Measurements from ENCODE around the gene SMC6.

Gene SMC6

DNA sequence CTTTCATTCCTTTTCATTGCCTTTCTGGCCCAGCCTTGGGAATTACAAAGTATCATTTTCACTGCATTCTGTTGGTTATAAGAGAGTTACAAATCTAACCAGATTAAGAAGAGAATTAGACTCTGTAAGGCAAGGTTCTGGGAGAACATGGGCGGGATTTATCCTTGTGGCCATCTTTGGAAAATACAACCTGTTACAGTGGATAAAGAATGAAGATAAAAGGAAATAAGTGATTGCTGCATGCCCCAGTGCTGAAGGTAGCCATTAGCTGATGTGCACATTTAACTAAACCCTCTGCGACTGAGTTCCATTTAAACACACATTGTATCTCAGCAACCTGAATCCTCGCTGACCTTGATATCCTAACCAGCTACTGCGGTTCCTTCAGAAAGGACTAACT is 93.4 kb downstream of the SMC6 start:
- H3K27me3 ChIP-seq (ENCODE audit: control insufficient read depth in 5 of 5, insufficient read depth in 4 of 5, low read length in 5 of 5), result no peaks in the 10 kb centered on the region

DNA sequence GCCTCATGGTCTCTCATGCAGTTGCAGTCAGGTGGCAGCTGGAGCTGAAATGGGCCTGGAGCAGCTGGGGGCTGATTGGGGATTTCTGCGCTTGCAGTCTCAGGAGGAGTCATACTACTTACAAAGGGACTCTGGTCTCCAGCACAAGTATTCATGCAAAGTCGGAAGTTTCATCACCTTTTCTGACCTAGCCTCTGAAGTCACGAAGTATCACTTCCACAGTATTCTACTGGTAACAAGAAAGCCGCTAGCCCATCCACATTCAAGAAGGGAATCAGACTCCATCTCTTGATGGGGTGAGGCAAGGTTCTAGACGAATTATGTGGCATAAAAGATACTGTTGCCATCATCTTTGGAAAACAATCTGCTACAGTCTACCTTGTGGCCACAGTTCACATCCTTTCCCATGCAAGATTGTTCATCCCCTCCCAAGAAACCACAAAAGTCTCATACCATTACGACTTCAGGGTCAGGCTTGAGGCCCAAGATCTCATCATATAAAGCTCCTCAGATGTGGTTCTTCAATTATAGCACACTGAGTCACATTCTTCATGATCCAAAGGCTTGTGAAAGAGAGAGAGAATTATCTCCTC is 95.3 kb downstream of the SMC6 start:
- peaks cover 4 to 12% (median 7%) of the 10 kb centered on the region in 5 donors for H3K36me3 ChIP-seq (ENCODE audit: control insufficient read depth in 5 of 5, insufficient read depth in 5 of 5, low read length in 5 of 5)
- no peak overlapping the region for H3K27ac ChIP-seq (ENCODE audit: low read depth, low read length)
- no peak overlapping the region for H3K4me3 ChIP-seq (ENCODE audit: low read depth in 1 of 5, low read length in 5 of 5)
- no peaks in the 10 kb centered on the region for H3K4me1 ChIP-seq (ENCODE audit: control insufficient read depth in 5 of 5, insufficient read depth in 5 of 5, low read length in 5 of 5)
- no peaks in the 10 kb centered on the region for H3K27me3 ChIP-seq (ENCODE audit: control insufficient read depth in 5 of 5, insufficient read depth in 4 of 5, low read length in 5 of 5)
- no peak overlapping the region for H3K9ac ChIP-seq (ENCODE audit: low read length in 5 of 5)
- no peaks in the 10 kb centered on the region for H3K9me3 ChIP-seq (ENCODE audit: control insufficient read depth in 5 of 5, low read length in 5 of 5)

More for the DNA sequence above, 93.4 kb downstream of the SMC6 start:
- H3K9ac ChIP-seq (ENCODE audit: low read length in 5 of 5), result no peak overlapping the region
- no peaks in the 10 kb centered on the region for H3K9me3 ChIP-seq (ENCODE audit: control insufficient read depth in 5 of 5, low read length in 5 of 5)
- H3K4me1 ChIP-seq (ENCODE audit: control insufficient read depth in 5 of 5, insufficient read depth in 5 of 5, low read length in 5 of 5), result no peaks in the 10 kb centered on the region
- no peak overlapping the region for H3K27ac ChIP-seq (ENCODE audit: low read depth, low read length)
- H3K36me3 ChIP-seq (ENCODE audit: control insufficient read depth in 5 of 5, insufficient read depth in 5 of 5, low read length in 5 of 5), result peaks cover 6 to 18% (median 13%) of the 10 kb centered on the region in 5 donors
- no peak overlapping the region for H3K4me3 ChIP-seq (ENCODE audit: low read depth in 1 of 5, low read length in 5 of 5)

DNA sequence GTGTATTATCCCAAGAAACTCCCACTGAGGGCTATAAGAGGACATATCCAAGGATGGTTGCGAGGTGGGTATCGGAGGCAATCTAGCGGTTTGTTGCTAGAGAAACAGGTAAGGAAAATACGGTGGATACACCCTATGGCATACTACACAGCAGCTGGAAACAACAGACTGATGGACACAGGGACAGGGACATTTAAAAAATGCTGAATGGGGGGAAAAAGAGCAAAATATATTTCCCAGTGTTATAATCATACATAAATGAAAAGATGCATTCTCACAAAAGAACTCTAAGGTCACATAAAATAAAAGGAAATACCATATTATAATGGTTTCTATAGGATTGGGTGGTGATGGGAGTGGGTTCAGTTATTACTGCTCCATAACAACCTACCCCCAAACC is 95.9 kb downstream of the SMC6 start:
- no peaks in the 10 kb centered on the region for H3K9me3 ChIP-seq (ENCODE audit: control insufficient read depth in 5 of 5, low read length in 5 of 5)
- no peaks in the 10 kb centered on the region for H3K4me1 ChIP-seq (ENCODE audit: control insufficient read depth in 5 of 5, insufficient read depth in 5 of 5, low read length in 5 of 5)
- H3K27ac ChIP-seq (ENCODE audit: low read depth, low read length), result no peak overlapping the region
- no peak overlapping the region for H3K9ac ChIP-seq (ENCODE audit: low read length in 5 of 5)
- H3K27me3 ChIP-seq (ENCODE audit: control insufficient read depth in 5 of 5, insufficient read depth in 4 of 5, low read length in 5 of 5), result no peaks in the 10 kb centered on the region
- H3K4me3 ChIP-seq (ENCODE audit: low read depth in 1 of 5, low read length in 5 of 5), result no peak overlapping the region
- peaks cover 4 to 12% (median 7%) of the 10 kb centered on the region in 5 donors for H3K36me3 ChIP-seq (ENCODE audit: control insufficient read depth in 5 of 5, insufficient read depth in 5 of 5, low read length in 5 of 5)

DNA sequence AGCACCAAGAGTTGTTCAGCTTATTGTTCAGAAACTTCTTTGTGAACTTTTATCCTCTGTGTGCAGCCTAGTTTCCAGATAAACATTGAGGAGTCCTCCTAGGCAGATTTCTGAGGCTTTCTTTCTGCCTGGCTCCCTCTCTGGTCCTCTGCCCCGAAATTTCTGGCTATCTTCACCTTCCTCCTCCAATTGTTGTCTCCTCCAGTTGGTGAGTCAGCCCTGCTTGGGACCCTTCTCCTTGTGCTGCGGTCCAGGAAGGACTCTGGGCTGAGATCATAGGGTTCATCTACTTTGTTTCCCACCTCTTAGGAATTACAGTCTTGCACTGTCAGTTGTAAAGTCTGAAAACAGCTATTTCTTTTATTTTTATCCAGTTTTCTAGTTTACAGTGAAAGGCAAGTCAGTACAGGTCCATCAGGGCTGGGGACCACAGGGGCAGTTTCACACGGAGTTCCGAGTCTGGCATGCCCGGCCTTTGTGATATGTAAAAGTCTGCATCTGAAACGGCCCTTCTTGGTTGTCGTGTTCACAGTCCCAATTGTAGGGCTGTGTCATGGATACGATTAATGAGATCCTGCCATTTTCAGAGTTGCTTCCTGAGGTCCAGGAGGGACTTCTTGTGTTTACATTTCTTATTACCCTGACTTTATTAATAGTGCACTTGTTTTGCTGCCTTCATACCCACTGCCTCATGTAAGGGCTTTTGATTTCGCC is 100.8 kb downstream of the SMC6 start:
- Histone ChIP-seq H3K36me3 (ENCODE audit: control insufficient read depth in 5 of 5, insufficient read depth in 5 of 5, low read length in 5 of 5) (peaks cover 0 to 2% (median 0%) of the 10 kb centered on the region in 5 donors), H3K9ac (ENCODE audit: low read length in 5 of 5) (no peak overlapping the region), H3K4me1 (ENCODE audit: control insufficient read depth in 5 of 5, insufficient read depth in 5 of 5, low read length in 5 of 5) (no peaks in the 10 kb centered on the region), H3K4me3 (ENCODE audit: low read depth in 1 of 5, low read length in 5 of 5) (no peak overlapping the region), H3K27me3 (ENCODE audit: control insufficient read depth in 5 of 5, insufficient read depth in 4 of 5, low read length in 5 of 5) (no peaks in the 10 kb centered on the region), H3K27ac (ENCODE audit: low read depth, low read length) (no peak overlapping the region), H3K9me3 (ENCODE audit: control insufficient read depth in 5 of 5, low read length in 5 of 5) (no peaks in the 10 kb centered on the region)

DNA sequence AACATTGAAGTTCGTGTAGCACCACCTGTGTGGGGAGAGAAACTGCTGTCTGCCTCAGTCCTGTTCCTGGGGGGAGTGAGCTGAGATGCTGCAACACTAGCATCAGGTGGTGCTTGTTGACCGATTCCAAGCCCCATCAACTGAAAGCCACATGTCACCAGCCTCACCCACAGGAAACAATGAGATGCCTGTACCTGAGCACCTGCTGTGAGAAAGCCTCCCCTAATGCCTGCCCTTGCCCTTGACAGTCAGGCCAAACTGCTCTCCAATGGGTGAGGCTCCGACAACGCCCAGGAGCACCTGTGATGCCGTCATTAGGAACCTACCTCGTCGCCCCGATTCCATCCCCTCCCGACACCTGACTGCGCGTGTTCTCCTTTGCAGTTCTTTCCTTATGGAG is 104.6 kb downstream of the SMC6 start:
- Histone ChIP-seq H3K27me3 (ENCODE audit: control insufficient read depth in 5 of 5, insufficient read depth in 4 of 5, low read length in 5 of 5) (no peaks in the 10 kb centered on the region), H3K9ac (ENCODE audit: low read length in 5 of 5) (no peak overlapping the region), H3K4me1 (ENCODE audit: control insufficient read depth in 5 of 5, insufficient read depth in 5 of 5, low read length in 5 of 5) (peaks cover 0 to 3% (median 0%) of the 10 kb centered on the region in 5 donors), H3K4me3 (ENCODE audit: low read depth in 1 of 5, low read length in 5 of 5) (no peak overlapping the region), H3K9me3 (ENCODE audit: control insufficient read depth in 5 of 5, low read length in 5 of 5) (no peaks in the 10 kb centered on the region), H3K36me3 (ENCODE audit: control insufficient read depth in 5 of 5, insufficient read depth in 5 of 5, low read length in 5 of 5) (no peaks in the 10 kb centered on the region), H3K27ac (ENCODE audit: low read depth, low read length) (no peak overlapping the region)

DNA sequence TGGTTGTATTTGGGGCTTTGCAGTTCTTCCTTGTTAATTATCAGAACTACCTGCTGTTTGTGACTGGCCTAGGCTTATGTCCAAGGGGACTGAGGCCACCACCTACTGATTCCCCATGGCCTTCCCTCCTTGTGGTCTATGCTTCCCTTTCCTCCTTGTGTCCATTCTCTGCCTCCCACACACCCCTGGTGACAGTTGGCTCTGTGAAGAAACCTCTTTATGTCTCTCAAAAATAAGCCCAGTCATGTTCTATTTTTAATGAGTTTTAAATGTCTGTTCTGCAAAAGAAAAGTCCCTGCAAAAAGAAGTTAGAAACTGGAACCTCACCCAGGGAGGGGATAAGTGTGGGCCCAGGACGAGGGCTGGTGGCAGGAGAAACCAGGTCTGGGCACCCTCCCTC is 105.0 kb downstream of the SMC6 start:
- Histone ChIP-seq H3K4me3 (ENCODE audit: low read depth in 1 of 5, low read length in 5 of 5) (no peak overlapping the region), H3K4me1 (ENCODE audit: control insufficient read depth in 5 of 5, insufficient read depth in 5 of 5, low read length in 5 of 5) (peaks cover 0 to 3% (median 2%) of the 10 kb centered on the region in 5 donors), H3K9me3 (ENCODE audit: control insufficient read depth in 5 of 5, low read length in 5 of 5) (no peaks in the 10 kb centered on the region), H3K27ac (ENCODE audit: low read depth, low read length) (no peak overlapping the region), H3K9ac (ENCODE audit: low read length in 5 of 5) (no peak overlapping the region), H3K36me3 (ENCODE audit: control insufficient read depth in 5 of 5, insufficient read depth in 5 of 5, low read length in 5 of 5) (no peaks in the 10 kb centered on the region), H3K27me3 (ENCODE audit: control insufficient read depth in 5 of 5, insufficient read depth in 4 of 5, low read length in 5 of 5) (no peaks in the 10 kb centered on the region)

DNA sequence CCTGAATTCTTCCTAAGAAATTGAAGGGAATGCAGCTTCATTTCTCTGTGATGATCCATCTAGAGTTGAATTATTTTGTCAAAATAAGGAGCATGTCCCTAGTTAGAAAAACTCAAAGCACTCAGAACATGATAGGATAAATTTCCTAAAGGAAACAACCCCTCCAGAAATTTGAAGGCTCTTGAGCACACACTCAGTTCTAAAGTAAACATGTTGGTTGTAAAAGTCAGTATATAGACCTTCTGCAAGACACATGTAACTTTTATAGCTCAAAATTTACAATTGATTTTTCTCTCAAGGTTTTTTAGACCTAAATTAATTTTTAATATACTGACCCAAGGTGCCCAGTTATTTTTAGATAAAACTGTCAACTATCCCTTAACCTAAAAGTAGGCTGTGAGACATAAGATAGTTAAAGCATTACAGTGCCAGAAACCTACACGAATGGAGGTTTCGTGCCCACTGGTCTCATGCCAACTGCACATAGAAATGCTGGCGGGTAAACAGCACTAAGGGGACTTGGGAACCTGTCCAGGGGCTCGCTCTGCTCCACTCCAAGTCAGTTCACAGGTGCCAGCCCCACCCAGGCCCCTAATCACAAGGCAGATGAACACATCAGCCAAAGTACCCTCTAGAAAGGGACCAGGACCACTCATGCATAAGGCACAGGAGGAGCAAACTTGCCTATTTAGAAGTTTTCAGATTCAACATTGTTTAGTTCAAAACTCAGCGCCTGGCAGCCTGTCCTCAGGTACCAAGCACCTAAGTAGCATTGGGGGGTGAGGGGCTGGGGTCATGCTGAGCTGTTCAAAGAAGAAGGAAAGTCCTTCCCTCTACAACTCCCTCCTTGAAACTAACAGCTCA is 106.5 kb downstream of the SMC6 start:
- Histone ChIP-seq H3K27ac (ENCODE audit: low read depth, low read length) (no peak overlapping the region), H3K4me1 (ENCODE audit: control insufficient read depth in 5 of 5, insufficient read depth in 5 of 5, low read length in 5 of 5) (peaks cover 0 to 7% (median 2%) of the 10 kb centered on the region in 5 donors), H3K9ac (ENCODE audit: low read length in 5 of 5) (no peak overlapping the region), H3K27me3 (ENCODE audit: control insufficient read depth in 5 of 5, insufficient read depth in 4 of 5, low read length in 5 of 5) (no peaks in the 10 kb centered on the region), H3K4me3 (ENCODE audit: low read depth in 1 of 5, low read length in 5 of 5) (no peak overlapping the region), H3K36me3 (ENCODE audit: control insufficient read depth in 5 of 5, insufficient read depth in 5 of 5, low read length in 5 of 5) (no peaks in the 10 kb centered on the region), H3K9me3 (ENCODE audit: control insufficient read depth in 5 of 5, low read length in 5 of 5) (no peaks in the 10 kb centered on the region)

DNA sequence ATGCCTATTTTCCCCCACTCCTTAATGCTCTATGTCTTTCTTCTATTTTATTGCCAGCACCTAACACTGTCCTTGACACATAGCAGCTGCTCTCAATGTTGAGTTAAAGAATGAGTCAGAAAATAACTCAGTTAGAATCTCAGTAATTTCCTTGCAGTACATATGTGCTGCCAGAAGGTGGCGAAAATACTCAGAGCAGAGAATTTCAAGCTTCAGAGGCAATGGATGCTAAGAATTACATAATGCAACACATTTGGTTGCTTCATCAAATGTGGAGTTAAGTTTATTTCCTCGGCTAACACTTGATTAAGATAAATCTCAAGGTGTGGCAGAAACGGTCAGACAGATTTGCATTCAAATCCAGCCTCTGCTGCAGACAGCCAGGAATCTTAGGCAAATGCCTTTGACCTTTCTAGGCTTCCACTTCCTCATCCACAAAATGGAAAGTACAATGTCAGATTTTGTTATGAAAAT is 107.5 kb downstream of the SMC6 start:
- H3K36me3 ChIP-seq (ENCODE audit: control insufficient read depth in 5 of 5, insufficient read depth in 5 of 5, low read length in 5 of 5), result no peaks in the 10 kb centered on the region
- no peak overlapping the region for H3K9ac ChIP-seq (ENCODE audit: low read length in 5 of 5)
- H3K4me3 ChIP-seq (ENCODE audit: low read depth in 1 of 5, low read length in 5 of 5), result peak overlapping the region in 1 of 5 donors; percentile 6
- H3K4me1 ChIP-seq (ENCODE audit: control insufficient read depth in 5 of 5, insufficient read depth in 5 of 5, low read length in 5 of 5), result peaks cover 0 to 7% (median 2%) of the 10 kb centered on the region in 5 donors
- no peak overlapping the region for H3K27ac ChIP-seq (ENCODE audit: low read depth, low read length)
- no peaks in the 10 kb centered on the region for H3K9me3 ChIP-seq (ENCODE audit: control insufficient read depth in 5 of 5, low read length in 5 of 5)
- no peaks in the 10 kb centered on the region for H3K27me3 ChIP-seq (ENCODE audit: control insufficient read depth in 5 of 5, insufficient read depth in 4 of 5, low read length in 5 of 5)

DNA sequence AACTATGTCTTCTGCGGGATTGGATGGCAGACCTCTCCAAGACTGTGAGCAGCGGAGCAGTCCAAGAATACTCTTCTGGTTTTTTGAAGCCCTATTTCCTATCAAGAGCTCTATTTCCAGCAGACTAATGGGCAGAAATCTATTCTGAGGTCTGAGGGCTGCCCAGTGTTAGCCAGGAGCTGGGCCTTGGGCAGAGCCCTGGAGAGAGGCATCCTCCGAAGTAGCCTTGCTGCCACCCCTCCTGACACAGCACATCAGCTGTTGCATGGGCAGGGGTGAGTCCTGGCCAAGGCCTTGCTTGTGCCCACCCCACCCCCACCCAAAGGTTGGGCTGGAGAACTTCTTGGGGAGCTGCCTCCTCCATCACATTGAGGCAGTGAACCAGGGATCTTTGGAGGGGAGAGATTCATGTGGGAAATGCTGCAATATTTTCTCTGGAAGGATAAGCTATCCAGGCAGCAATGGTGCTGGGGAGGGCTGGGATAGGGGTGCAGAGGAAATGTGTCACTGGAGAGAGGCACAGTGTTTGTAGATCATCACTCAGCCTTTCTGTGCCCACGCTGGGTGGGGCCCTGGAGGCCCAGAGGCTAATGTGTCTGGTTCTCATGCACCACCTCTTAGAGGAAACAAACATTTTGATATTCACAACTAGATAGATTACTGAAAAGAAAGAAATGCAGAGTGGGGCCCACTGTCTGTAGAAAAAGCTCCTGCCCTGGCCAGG is 108.5 kb downstream of the SMC6 start:
- Histone ChIP-seq H3K4me3 (ENCODE audit: low read depth in 1 of 5, low read length in 5 of 5) (no peak overlapping the region), H3K4me1 (ENCODE audit: control insufficient read depth in 5 of 5, insufficient read depth in 5 of 5, low read length in 5 of 5) (peaks cover 0 to 7% (median 2%) of the 10 kb centered on the region in 5 donors), H3K9me3 (ENCODE audit: control insufficient read depth in 5 of 5, low read length in 5 of 5) (no peaks in the 10 kb centered on the region), H3K9ac (ENCODE audit: low read length in 5 of 5) (no peak overlapping the region), H3K27me3 (ENCODE audit: control insufficient read depth in 5 of 5, insufficient read depth in 4 of 5, low read length in 5 of 5) (no peaks in the 10 kb centered on the region), H3K36me3 (ENCODE audit: control insufficient read depth in 5 of 5, insufficient read depth in 5 of 5, low read length in 5 of 5) (no peaks in the 10 kb centered on the region), H3K27ac (ENCODE audit: low read depth, low read length) (no peak overlapping the region)
